BJ (cell line): ENCODE data around the gene NTPCR. TPM values are rescaled to one million over a fixed set of nuclear protein-coding genes. Genes with fewer than 3 reads are reported as not detected.

ENCODE experiments used
- CTCF ChIA-PET: fragments of 350-600 bp; formaldehyde crosslinking; extraction: SDS; loops from one replicate; lab custom pipeline; 2021; ENCODE audit warnings: antibody characterized with exemption, inconsistent platforms; lab: Yijun Ruan, JAX
- POLR2A ChIA-PET: fragments of 300-600 bp; sonication (Branson Sonifier 250); formaldehyde crosslinking; extraction: SDS; loops from one replicate; lab custom pipeline; 2021; ENCODE audit warnings: antibody characterized with exemption; lab: Charles Lee
- DNase-seq: peaks from one replicate; pipeline ENCODE4 v3.0.0-alpha.2; 2011; ENCODE audit warnings: low read depth
- H3K27me3 ChIP-seq: 2 replicates; pipeline ENCODE4 v1.6.0; 2011; ENCODE audit warnings: low read length; ENCODE audit not compliant: control insufficient read depth, insufficient read depth
- H3K36me3 ChIP-seq: 2 replicates; pipeline ENCODE4 v1.5.1; 2011; ENCODE audit warnings: low read length; ENCODE audit not compliant: control insufficient read depth, insufficient read depth
- H3K4me3 ChIP-seq: 2 replicates; pipeline ENCODE4 v1.5.1; 2011; ENCODE audit warnings: low read depth, mild to moderate bottlenecking, control low read depth, low read length
- CTCF ChIP-seq: IDR thresholded peaks from 2 replicates; pipeline ENCODE4 v1.5.1; 2011; ENCODE audit warnings: low read depth, mild to moderate bottlenecking, control low read depth, inconsistent platforms, low read length, moderate library complexity; ENCODE audit not compliant: insufficient read depth
- polyA minus RNA-seq: library from RNA; depleted of rRNA, polyadenylated mRNA; stranded (reverse); fragments of >200 nt; gene quantifications from 2 replicates; pipeline ENCODE4 v1.2.3, GENCODE V29; 2011; rRNA and poly(A)+ RNA removed
- polyA plus RNA-seq: library from polyadenylated mRNA; depleted of rRNA; stranded (reverse); fragments of >200 nt; gene quantifications from 2 replicates; pipeline ENCODE4 v1.2.3, GENCODE V29; 2011; rRNA removed

NTPCR gene, protein sequence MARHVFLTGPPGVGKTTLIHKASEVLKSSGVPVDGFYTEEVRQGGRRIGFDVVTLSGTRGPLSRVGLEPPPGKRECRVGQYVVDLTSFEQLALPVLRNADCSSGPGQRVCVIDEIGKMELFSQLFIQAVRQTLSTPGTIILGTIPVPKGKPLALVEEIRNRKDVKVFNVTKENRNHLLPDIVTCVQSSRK
- polyA plus RNA-seq (23.0 and 23.4 TPM in 2 replicates), polyA minus RNA-seq (4.8 and 7.8 TPM in 2 replicates)

DNA sequence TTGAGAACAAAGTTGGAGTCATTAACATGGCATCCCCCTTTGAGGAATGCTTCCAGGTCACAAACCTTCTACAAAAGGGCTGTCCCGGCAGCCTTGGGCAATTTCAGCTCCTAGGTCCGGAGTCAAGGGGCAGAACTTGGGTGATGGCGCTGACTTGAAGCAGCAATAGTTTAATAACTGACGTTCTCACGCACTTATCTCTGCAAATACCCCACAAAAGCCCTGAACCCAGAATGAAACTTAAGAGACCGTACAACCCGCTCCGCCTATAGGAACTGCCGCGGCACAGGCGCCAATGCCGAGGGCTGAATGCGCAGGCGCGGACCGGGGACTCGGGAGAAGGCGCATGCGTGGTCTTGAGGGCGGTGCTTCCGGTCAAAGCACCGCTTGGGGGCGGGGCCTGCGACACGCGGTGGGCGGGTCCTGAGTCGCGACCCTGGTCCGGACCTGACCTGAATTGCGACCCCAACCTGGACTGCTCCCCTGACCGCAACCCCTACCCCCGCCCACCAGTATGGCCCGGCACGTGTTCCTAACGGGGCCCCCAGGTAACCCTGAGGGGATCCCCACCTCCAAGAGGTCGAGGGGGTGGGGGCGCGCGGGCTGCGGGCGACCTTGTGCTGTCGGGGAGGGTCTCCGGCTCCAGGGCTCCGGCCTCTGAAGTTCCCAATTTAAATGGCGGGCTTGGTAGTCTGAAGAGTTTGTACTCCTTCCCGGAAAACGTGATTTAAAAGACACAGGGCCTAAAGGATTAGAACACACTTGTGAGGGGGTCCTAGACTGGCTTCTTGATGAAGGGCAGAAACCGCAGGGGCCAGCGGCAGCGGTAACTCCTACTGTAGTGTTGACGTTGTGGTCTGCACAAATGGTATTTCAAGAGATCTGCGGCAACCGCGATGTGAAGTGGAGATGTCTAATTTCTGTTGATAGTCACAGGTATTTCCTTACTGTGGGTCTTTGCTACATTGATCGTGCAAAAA, at the start of gene NTPCR:
TSS of gene NTPCR (plus strand) at position 415 of the 980 bp plus-strand sequence. CDS start at position 515, 100 bp downstream.
- ChIA-PET POLR2A (interaction anchor here (0.7 kb wide), 1 partner anchor 78 kb away, joined by 22 read pairs; no protein-coding TSS in a partner anchor), CTCF (interaction anchor here (1.1 kb wide), 1 partner anchor 12 kb away, joined by 3 read pairs; no protein-coding TSS in a partner anchor)
- peak; percentile 44 for DNase-seq
- Histone ChIP-seq H3K4me3 (peak within 1 kb of the TSS; percentile 86), H3K27me3 (no peaks in the 10 kb centered on the region; the same call in 1 of the 2 replicates), H3K36me3 (no peaks in the 10 kb centered on the region)
- TF ChIP-seq CTCF: peak; percentile 31; the same call in 1 of the 2 replicates

- CTCF ChIA-PET: interaction anchor here (1.3 to 1.9 kb wide), 2 partner anchors 21 to 39 kb away, joined by 4 to 8 read pairs; no protein-coding TSS in a partner anchor
- H3K4me3 ChIP-seq: no peak overlapping the region
- no peaks in the 10 kb centered on the region for H3K36me3 ChIP-seq
- H3K27me3 ChIP-seq: no peaks in the 10 kb centered on the region
- TF ChIP-seq CTCF: no peak
- DNase-seq: no peak
- POLR2A ChIA-PET: no interaction called here
These were observed 49.6 kb upstream of the NTPCR start for GRCh38 chr1:232900818-232901217.

DNA sequence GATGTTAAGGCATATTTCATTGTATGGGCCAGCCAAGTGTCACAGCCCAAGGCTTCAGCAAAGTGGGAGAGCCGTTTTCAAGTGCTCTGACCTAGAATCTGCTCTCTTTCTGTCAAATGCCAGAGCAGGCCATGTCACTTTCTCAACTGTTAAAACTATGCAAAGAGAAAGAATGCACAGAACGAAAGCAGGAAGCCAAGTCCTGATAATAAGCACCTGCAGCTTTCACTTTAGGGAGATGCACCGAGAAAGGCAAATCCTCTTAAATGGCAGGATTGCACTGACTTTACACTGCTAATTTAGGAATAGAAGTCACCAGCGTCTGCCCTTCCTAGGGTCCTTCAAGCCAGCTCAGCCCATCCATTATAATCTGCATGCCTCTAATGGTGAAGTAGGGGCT, 49.2 kb upstream of the NTPCR start:
- POLR2A ChIA-PET: no interaction called here
- CTCF ChIA-PET: interaction anchor here (1.9 kb wide), 1 partner anchor 21 kb away, joined by 8 read pairs; no protein-coding TSS in a partner anchor

DNA sequence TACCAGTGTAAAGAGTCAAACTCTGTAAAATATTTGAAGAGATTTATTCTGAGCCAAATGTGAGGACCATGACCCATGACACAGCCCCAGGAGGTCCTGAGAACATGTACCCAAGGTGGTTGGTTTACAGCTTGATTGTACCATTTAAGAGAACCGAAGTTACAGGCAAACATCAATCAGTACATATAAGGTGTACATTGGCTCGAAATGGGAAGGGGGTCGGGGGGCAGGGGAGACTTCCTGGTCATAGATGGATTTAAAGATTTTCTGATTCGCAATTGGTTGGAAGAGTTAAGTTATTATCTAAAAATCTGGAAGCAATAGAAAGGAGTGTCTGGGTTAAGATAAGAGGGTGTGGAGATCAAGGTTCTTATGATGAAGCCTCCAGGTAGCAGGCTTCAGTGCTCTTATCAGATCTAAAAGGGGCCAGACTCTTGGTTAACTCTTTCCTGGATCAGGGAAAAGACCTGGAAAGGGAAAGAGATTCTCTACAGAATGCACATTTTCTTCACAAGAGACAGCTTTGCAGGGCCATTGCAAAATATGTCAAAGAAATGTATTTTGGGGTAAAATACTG, 47.5 kb upstream of the NTPCR start:
- no peaks in the 10 kb centered on the region for H3K36me3 ChIP-seq
- H3K4me3 ChIP-seq: no peak overlapping the region
- H3K27me3 ChIP-seq: no peaks in the 10 kb centered on the region
- no peak for TF ChIP-seq CTCF
- ChIA-PET POLR2A (no interaction called here), CTCF (no interaction called here)
- no peak for DNase-seq

More for the DNA sequence above, 49.2 kb upstream of the NTPCR start:
- DNase-seq: no peak
- no peak overlapping the region for H3K4me3 ChIP-seq
- H3K27me3 ChIP-seq: no peaks in the 10 kb centered on the region
- TF ChIP-seq CTCF: no peak
- H3K36me3 ChIP-seq: no peaks in the 10 kb centered on the region
